ENCODE results near the gene CREB3L2.
"Not testable (repeated sequence)": the region's sequence is repeated elsewhere in the genome, so short reads cannot be mapped to it uniquely, and the experiment has no call there.

CREB3L2 gene

DNA sequence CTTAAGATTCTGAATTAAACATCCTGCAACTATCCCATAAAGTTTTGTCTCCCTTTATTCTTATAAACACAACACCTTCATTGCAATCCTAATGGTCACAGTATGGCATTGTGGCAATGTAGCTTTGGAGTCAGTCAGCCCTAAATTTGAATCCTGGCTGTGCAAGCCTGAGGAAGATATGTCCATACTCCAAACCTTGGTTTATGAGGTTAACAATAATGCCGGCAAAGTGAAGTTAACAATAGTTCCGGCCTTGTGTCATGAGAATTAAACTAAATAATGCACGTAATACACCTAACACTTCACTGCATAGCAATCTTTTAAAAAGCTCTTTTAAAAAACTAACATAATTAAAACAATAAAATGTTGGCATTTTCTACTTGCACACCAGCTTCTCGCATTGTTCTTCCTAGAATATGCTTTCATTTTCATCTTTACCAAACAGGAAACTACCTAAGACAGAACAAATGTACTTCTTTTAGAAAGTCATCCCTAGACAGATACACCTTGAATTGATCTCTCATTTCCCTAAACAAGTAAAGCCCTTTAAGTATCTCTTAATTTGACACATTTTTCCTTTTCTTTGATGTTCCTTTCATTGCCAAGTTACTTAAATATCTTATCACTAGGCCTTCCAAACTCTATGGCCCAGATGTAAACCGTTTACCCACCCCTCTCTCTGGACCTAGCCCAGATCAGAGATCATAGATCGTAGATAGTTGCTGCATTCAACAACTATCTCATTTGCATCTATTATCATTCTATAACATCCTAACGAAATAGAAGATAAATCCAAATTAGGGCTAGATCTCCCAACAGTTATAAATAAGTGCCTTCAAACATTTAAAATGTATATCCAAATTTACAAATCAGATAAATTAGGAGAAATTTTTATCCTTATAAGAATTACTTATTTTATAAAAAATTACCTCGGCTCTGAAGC lies 66.7 kb downstream of the CREB3L2 start:
- FAIRE-seq: no peak
- no peak for TF ChIP-seq POLR2A (IDR thresholded peaks at IDR 0.05; ENCODE audit: low read depth, low read length)
- TF ChIP-seq POLR2AphosphoS5 (IDR thresholded peaks at IDR 0.05; ENCODE audit: low read depth, low read length): no peak
- TF ChIP-seq TAF1 (IDR thresholded peaks at IDR 0.05; ENCODE audit: borderline replicate concordance, low read depth, low read length): no peak

DNA sequence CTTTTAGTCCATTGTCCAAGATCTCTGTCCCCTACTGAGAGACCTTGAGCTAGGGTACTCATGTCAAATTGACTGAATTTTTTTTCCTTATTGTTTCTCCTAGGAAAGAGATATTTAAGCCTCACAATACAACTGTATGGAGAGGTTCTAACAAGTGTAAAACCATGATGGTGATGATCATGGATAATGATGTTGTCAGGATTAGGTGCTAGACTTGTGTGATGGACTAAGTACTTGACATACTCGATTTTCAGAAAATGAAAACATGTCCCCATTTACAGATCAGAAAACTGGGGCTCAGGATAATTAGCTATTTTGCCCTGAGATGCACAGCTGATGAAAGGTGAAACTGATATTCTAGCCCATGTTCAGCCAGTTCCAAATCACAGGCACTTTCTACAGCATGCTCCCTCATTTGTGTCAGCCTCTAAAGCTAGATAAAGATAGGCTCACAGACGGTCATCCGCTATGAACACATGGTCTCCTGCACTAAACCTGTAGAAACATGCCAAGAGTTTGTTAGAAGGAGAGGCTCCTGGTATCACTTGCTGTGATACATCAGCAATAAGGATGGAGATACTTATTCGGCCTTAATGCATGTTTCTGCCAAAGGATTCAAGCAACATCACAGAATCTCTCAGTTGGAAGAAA lies 67.6 kb downstream of the CREB3L2 start:
- FAIRE-seq (no peak), DNase-seq (ENCODE audit: insufficient read length) (no peak)
- TF ChIP-seq TAF1 (IDR thresholded peaks at IDR 0.05; ENCODE audit: borderline replicate concordance, low read depth, low read length) (no peak), POLR2A (IDR thresholded peaks at IDR 0.05; ENCODE audit: low read depth, low read length) (no peak), POLR2AphosphoS5 (IDR thresholded peaks at IDR 0.05; ENCODE audit: low read depth, low read length) (no peak)

More for the DNA sequence above, 66.7 kb downstream of the CREB3L2 start:
- no peak for DNase-seq (ENCODE audit: insufficient read length)

DNA sequence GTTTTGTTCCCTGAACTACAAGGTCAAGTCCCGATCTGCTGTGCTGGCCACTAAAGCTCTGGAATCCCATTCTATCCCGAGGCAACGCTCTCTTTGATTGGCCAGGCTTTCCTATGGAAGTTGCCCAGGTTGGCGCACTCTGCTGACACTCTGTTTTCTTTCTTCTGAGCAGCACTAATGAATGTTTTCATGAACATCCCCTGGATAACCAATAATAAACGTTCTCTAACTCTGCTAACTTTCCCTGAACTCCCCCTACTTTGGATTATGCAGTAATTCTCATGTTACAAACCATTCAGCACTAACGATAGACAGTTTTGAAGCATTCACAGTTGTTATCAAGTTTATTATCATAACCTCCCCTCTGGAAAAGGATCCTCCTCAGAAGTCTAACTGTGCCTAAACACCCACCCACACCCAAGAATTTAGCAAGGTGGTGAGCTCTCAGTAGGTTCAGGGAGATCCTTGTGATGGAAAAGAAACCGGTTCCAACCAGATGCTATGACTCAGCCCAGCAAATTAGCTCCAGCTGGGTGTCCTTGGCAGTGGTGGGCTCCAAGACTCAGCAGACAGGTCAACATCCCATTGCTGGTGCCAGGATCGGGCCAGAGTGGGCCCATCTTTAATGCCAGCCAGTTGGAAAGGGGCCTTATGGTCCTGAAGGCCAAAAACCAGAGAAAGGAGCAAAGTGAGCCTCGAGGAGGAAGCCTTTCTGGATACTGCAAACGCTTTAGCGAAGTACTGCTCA lies 68.4 kb downstream of the CREB3L2 start:
- DNase-seq (ENCODE audit: insufficient read length) (no peak), FAIRE-seq (no peak)
- no peak for TF ChIP-seq POLR2AphosphoS5 (IDR thresholded peaks at IDR 0.05; ENCODE audit: low read depth, low read length)
- no peak for TF ChIP-seq POLR2A (IDR thresholded peaks at IDR 0.05; ENCODE audit: low read depth, low read length)
- no peak for TF ChIP-seq TAF1 (IDR thresholded peaks at IDR 0.05; ENCODE audit: borderline replicate concordance, low read depth, low read length)

DNA sequence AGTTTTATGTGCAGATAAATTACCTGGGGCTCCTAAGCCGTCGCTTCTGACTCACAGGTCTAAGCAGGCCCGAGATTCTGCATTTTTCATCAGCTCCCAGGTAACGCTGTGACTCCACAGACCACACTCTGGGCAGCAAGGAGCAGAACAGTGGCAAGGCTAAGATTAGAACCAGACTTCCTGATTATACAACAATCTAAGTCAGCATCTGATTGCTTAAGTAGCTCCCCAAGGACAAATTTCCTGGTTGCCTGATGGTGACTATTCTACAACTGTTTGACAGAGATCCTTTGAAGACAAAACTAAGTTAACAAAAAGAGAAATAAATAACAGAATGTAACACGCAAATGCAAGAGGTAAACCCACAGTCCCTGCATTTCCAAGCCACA lies 69.0 kb downstream of the CREB3L2 start:
- TF ChIP-seq POLR2A (IDR thresholded peaks at IDR 0.05; ENCODE audit: low read depth, low read length) (no peak), TAF1 (IDR thresholded peaks at IDR 0.05; ENCODE audit: borderline replicate concordance, low read depth, low read length) (no peak), POLR2AphosphoS5 (IDR thresholded peaks at IDR 0.05; ENCODE audit: low read depth, low read length) (no peak)
- DNase-seq (ENCODE audit: insufficient read length) (no peak), FAIRE-seq (no peak)

DNA sequence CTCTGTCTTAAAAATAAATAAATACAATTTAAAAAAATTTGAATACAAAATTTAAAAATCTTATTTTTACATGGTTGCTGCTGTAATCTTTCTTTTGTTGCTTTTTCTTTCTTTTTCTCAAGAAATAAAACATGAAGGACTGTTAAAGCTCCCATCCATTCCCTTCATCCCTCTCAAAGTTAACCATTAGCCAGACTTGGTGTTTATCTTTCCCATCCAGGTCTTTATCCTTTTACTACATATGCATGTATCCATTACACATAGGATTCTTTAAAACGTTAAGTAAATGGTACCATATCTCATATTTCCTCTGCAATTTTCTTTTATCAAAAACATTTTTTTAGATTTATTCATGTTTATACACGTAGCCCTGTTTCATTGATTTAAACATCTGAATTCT lies 70.1 kb downstream of the CREB3L2 start:
- TF ChIP-seq POLR2AphosphoS5 (IDR thresholded peaks at IDR 0.05; ENCODE audit: low read depth, low read length): no peak
- TF ChIP-seq TAF1 (IDR thresholded peaks at IDR 0.05; ENCODE audit: borderline replicate concordance, low read depth, low read length): no peak
- TF ChIP-seq POLR2A (IDR thresholded peaks at IDR 0.05; ENCODE audit: low read depth, low read length): no peak
- FAIRE-seq: no peak
- no peak for DNase-seq (ENCODE audit: insufficient read length)

DNA sequence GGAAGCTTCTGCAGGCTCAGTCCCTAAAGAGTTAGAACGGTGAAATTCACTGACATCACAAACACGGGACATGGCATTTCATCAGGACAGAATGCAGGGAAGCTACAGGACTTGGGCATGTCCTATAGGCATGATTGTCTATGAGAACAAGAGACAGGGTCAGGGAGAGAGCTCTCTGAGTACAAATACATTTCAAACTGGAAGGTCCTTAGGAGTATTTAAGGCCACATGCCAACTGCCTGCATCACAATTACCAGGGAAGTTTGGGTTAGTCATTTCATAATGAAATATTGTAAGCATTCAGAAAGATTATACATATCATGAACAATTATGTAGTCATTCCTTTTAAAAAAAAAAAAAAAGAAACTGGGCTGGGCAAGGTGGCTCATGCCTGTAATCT lies 71.3 kb downstream of the CREB3L2 start:
- DNase-seq (ENCODE audit: insufficient read length) (no peak), FAIRE-seq (no peak)
- TF ChIP-seq POLR2A (IDR thresholded peaks at IDR 0.05; ENCODE audit: low read depth, low read length): no peak
- TF ChIP-seq TAF1 (IDR thresholded peaks at IDR 0.05; ENCODE audit: borderline replicate concordance, low read depth, low read length): no peak
- no peak for TF ChIP-seq POLR2AphosphoS5 (IDR thresholded peaks at IDR 0.05; ENCODE audit: low read depth, low read length)

DNA sequence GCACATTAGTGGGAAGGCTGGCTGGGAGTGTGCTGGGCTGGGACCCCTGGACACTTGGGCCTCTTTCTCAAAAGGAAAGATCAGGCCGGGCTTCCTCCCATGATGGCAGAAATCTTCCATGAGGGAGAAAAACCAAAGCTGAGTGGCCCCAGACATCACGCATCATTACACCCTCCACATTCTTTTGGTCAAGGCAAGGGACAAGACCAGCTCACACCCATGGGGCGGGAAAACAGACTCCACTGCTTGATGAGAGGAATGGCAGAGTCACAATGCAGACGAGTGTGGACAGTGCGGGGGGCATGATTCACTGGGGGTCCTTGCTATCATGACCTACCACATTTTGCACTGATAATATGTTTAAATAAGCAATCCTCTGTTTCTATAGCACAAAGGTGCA lies 73.3 kb downstream of the CREB3L2 start:
- DNase-seq (ENCODE audit: insufficient read length) (no peak), FAIRE-seq (no peak)
- TF ChIP-seq POLR2AphosphoS5 (IDR thresholded peaks at IDR 0.05; ENCODE audit: low read depth, low read length) (no peak), TAF1 (IDR thresholded peaks at IDR 0.05; ENCODE audit: borderline replicate concordance, low read depth, low read length) (no peak), POLR2A (IDR thresholded peaks at IDR 0.05; ENCODE audit: low read depth, low read length) (no peak)

DNA sequence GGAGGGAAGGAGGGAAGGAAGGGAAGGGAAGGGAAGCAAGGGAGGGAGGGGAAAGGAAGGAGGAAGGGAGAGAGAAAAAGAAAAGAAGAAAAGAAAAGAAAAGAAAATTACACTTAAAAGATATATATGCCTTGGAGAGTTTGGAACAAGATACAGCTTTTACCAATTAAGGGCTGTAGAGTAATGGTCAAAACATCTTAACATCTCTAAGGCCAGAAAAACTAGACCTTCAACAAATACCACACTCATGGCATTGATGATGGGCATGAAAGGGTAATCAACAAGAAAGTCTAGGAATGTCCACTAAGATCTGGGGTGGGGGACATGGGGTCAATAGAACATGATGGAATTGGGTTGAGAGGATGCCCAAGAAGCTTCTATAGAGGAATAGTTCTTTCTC lies 74.5 kb downstream of the CREB3L2 start:
- no peak for FAIRE-seq

DNA sequence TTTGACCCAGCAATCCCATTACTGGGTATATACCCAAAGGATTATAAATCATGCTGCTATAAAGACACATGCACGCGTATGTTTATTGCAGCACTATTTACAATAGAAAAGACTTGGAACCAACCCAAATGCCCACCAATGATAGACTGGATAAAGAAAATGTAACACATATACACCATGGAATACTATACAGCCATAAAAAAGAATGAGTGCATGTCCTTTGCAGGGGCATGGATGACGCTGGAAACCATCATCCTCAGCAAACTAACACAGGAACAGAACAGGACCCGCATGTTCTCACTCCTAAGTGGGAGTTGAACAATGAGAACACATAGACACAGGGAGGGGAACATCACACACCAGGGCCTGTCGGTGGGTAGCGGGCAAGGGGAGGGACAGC lies 75.7 kb downstream of the CREB3L2 start:
- FAIRE-seq; DNase-seq (ENCODE audit: insufficient read length): not testable (repeated sequence)

More for the DNA sequence above, 74.5 kb downstream of the CREB3L2 start:
- TF ChIP-seq POLR2A (IDR thresholded peaks at IDR 0.05; ENCODE audit: low read depth, low read length) (no peak), POLR2AphosphoS5 (IDR thresholded peaks at IDR 0.05; ENCODE audit: low read depth, low read length) (no peak), TAF1 (IDR thresholded peaks at IDR 0.05; ENCODE audit: borderline replicate concordance, low read depth, low read length) (no peak)
- no peak for DNase-seq (ENCODE audit: insufficient read length)

DNA sequence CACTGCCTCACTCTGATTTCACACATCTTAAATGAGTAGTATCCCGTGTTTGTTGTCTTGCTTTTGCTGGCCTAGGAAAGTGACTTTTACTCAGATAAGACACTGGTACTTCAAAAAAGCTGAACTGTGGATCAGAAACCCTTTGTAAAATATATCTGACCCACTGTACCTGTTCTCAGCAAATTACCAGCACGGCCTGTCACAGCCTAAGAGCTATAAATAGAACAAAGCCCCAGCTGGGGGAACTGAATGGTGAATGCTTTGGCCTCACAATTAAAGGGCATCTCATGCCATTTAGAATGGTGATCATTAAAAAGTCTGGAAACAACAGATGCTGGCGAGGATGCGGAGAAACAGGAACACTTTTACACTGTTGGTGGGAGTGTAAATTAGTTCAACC lies 76.1 kb downstream of the CREB3L2 start:
- DNase-seq (ENCODE audit: insufficient read length) (no peak), FAIRE-seq (no peak)
- no peak for TF ChIP-seq POLR2AphosphoS5 (IDR thresholded peaks at IDR 0.05; ENCODE audit: low read depth, low read length)
- TF ChIP-seq POLR2A (IDR thresholded peaks at IDR 0.05; ENCODE audit: low read depth, low read length): no peak
- TF ChIP-seq TAF1 (IDR thresholded peaks at IDR 0.05; ENCODE audit: borderline replicate concordance, low read depth, low read length): no peak

DNA sequence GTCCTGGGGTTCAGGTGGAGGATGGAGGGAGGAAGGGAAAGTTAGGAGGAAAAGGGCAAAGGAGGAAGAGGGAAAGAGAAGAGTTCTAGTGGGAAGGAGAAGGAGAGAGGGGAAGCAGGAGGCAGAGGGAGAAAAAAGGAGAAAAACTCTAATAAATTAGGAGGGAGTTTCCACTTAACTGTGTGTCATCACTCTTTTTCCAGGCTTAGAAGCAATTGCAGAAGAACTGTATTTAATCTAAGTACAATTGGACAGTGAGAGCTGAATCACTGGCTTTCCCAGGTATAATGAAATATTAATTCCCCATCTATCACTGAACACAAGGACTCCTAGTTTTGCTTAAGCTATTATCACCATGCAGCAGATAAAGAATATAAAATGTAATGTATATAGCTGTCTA lies 76.8 kb downstream of the CREB3L2 start:
- no peak for FAIRE-seq
- DNase-seq (ENCODE audit: insufficient read length): no peak
- TF ChIP-seq POLR2AphosphoS5 (IDR thresholded peaks at IDR 0.05; ENCODE audit: low read depth, low read length): no peak
- TF ChIP-seq TAF1 (IDR thresholded peaks at IDR 0.05; ENCODE audit: borderline replicate concordance, low read depth, low read length): no peak
- no peak for TF ChIP-seq POLR2A (IDR thresholded peaks at IDR 0.05; ENCODE audit: low read depth, low read length)

Data from GM12892 (cell line).